HG02973 (cell line): Measurements from ENCODE around the gene COL27A1.

ENCODE experiments used
- ATAC-seq: cut with Tn5 transposase; IDR thresholded peaks from one replicate; pipeline ENCODE4 v1.9.1; 2021; ENCODE audit warnings: moderate library complexity; ENCODE audit not compliant: unreplicated experiment

Gene COL27A1

DNA sequence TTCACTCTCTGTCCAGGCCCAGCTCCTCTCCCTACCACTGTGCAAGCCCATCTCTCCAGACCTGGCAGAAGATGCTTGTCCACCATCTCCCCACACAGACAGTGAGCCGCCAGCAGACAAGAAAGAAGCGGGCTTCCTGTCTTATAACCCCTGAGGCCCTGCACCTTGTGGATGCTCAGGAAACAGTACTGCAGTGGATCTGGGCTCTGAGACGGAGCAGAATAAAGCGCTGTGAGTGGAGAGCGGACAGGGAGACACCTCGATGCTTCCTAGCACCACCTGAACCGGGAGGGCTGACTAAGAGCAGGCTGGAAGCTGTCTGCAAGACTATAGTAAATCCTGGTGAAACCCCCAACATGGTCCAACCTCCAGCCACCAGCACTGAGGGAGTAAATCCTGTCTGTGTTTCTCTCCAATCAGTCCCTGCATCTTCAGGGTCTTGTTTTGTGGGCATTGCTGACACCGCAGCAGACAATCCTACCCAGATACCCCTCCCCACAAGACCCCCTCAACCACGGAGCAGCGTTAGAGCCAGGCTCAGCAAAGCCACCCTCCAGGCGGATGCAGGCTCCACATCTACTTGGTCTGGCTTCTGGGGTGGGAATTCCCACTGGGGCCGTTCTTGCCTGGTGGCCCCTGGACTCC is 193.0 kb downstream of the COL27A1 start:
- ATAC-seq = no peak

- peak; percentile 85 for ATAC-seq
Observed at GRCh38 chr9:114348906-114349482, 193.7 kb downstream of the COL27A1 start.

DNA sequence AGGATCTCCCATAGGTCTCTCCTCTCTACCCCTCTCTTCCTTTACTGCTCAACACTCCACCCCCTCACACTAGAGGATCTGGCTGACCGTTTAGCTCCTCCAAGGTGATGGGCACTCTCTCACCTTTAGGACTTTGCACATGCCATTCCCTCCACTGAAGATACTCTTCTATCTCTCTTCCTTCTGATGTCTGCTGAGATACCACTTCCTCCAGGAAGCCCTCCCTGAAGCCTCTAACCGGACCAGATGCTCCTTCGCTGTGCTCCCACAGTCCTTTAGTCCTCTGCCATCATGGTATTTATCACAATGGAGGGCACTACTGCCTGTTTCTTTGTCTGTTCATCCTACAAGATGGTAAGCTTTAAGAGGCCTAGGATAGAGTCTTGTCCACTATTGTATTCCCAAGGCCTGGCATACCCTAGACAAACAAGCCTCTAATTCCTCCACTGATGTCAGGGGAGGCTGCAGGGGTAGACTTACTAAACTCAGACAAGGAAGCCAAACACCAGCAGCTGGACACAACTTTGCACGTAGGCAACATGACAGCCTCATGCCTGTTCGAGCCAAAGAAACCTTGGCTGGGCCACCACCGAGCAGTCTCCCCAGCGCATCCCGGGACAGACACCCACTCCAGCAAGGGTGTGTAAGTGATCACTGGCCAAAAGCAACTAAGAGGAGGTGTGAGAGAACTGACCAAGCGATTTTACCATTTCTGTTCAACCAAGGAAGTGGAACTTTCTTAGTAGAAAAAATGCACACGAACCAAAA is 194.6 kb downstream of the COL27A1 start:
- ATAC-seq = no peak

- ATAC-seq = no peak
Observed at GRCh38 chr9:114350636-114351401, 195.5 kb downstream of the COL27A1 start.

GRCh38 chr9:114351932-114352331 is 196.6 kb downstream of the COL27A1 start:
- ATAC-seq = no peak

- no peak for ATAC-seq
Observed at GRCh38 chr9:114355821-114356220, 200.5 kb downstream of the COL27A1 start.

- no peak for ATAC-seq
Observed at GRCh38 chr9:114356792-114357191, 201.5 kb downstream of the COL27A1 start.

DNA sequence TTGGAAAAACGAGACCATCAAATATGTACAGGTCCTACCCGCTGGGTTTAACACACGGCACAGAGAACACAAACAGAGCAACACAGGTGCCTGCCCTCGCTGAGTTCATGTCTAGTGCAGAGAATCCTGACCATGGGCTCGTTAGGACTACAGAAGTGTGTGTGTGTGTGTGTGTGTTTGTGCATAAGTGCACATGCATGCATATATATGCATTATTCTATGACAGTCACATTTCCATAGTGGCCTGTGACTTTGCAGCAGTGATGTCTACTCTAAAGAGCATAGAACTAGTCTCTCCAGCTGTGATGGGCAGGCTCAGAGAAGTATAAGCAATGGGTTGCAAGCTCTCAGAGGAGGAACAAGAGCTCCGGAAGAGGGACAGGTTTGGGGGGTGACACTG is 202.0 kb downstream of the COL27A1 start:
- ATAC-seq = no peak

DNA sequence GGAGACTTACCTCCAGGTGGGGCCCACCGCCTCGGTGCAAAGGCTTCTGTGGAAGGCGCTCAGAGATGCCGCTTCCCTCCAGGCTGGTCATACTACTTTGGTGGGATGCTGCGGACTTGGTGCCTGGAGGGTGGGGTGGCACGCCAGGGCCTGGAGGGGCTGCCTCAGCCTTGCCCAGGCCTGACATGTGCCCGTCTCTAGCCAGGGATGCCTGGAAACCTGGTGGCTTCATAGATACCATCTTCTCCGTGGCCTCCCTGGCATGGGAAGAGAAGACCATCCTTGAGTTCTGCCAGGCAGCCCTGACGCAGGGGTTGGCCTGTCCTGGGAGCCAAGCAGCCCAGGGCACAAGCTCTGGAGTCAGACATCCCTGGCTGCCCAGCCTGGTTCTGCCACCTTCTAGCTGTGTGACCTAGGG is 202.6 kb downstream of the COL27A1 start:
- ATAC-seq = no peak

GRCh38 chr9:114359801-114360200 is 204.5 kb downstream of the COL27A1 start:
- ATAC-seq = no peak

GRCh38 chr9:114361542-114361941 is 206.2 kb downstream of the COL27A1 start:
- no peak for ATAC-seq
